ENCODE data around the gene NAT16.

NAT16 gene

GRCh38 chr7:101125989-101126650 lies 54.0 kb downstream of the NAT16 start:
- Histone ChIP-seq H2AFZ (ENCODE audit: low read depth, low read length) (no peak overlapping the region), H4K20me1 (ENCODE audit: insufficient read depth, low read length) (0 out of 2 replicates have a peak, but pooled peaks cover 3% of the 10 kb centered on the region), H3K36me3 (ENCODE audit: insufficient read depth, low read length) (no peaks in the 10 kb centered on the region), H3K4me3 (ENCODE audit: low read depth in 1 of 2, low read length in 2 of 2) (peak overlapping the region in 1 of 2 experiments; percentile 42; a peak in 1 of 4 replicates), H3K79me2 (ENCODE audit: insufficient read depth, low read length) (no peaks in the 10 kb centered on the region), H3K9ac (ENCODE audit: low read depth, low read length) (peak overlapping the region; percentile 20; the same call in 1 of the 2 replicates), H3K4me1 (ENCODE audit: insufficient read depth, low read length) (peaks cover 37% of the 10 kb centered on the region), H3K27ac (ENCODE audit: low read length) (no peak overlapping the region; the same call in 1 of the 2 replicates), H3K9me3 (ENCODE audit: insufficient read depth, low read length, severe bottlenecking) (no peaks in the 10 kb centered on the region), H3K4me2 (ENCODE audit: insufficient read depth, low read length) (peak overlapping the region; percentile 61), H3K27me3 (ENCODE audit: insufficient read depth, low read length, poor library complexity) (no peaks in the 10 kb centered on the region)
- ATAC-seq (ENCODE audit: insufficient read depth, low read depth), result no peak
- TF ChIP-seq, protein P1, sequence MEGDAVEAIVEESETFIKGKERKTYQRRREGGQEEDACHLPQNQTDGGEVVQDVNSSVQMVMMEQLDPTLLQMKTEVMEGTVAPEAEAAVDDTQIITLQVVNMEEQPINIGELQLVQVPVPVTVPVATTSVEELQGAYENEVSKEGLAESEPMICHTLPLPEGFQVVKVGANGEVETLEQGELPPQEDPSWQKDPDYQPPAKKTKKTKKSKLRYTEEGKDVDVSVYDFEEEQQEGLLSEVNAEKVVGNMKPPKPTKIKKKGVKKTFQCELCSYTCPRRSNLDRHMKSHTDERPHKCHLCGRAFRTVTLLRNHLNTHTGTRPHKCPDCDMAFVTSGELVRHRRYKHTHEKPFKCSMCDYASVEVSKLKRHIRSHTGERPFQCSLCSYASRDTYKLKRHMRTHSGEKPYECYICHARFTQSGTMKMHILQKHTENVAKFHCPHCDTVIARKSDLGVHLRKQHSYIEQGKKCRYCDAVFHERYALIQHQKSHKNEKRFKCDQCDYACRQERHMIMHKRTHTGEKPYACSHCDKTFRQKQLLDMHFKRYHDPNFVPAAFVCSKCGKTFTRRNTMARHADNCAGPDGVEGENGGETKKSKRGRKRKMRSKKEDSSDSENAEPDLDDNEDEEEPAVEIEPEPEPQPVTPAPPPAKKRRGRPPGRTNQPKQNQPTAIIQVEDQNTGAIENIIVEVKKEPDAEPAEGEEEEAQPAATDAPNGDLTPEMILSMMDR (IDR thresholded peaks at IDR 0.05; ENCODE audit: borderline replicate concordance, extremely low read depth, low read length, poor library complexity, severe bottlenecking), result no peak
- TF ChIP-seq EZH2 (IDR thresholded peaks at IDR 0.05; ENCODE audit: borderline replicate concordance, low read depth, low read length, severe bottlenecking), result no peak
- no peak for DNase-seq

DNA sequence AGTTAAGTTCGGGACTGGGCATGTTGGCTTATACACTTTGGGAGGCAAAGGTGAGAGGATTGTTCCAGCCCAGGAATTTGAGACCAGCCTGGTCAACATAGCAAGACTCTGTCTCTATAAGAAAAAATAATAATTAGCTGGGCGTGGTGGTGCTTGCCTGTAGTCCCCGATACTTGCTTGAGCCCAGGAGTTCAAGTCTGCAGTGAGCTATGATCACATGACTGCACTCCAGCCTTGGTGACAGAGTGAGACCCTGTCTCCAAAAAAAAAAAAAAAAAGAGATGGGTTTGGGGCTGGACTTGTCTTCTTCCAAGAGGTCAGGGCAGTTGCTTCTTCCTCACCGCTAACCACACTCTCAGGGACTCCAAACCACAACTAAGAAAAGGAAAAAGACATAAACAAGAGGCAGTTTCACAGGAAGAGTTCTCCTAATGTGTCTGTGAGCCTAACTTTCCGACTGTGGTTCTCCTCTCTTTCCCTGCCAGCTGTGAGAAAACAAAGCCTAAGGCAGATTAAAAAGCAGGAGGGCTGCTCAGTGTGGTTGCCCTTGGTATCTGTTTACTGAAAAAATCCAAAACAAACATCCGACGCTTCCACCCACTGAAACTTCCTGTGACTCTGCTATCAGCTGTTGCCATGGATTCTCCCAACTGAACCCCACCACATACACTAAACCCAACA lies 55.6 kb downstream of the NAT16 start:
- Histone ChIP-seq H3K4me2 (ENCODE audit: insufficient read depth, low read length) (peak overlapping the region; percentile 47), H2AFZ (ENCODE audit: low read depth, low read length) (no peak overlapping the region), H3K36me3 (ENCODE audit: insufficient read depth, low read length) (no peaks in the 10 kb centered on the region), H3K27me3 (ENCODE audit: insufficient read depth, low read length, poor library complexity) (no peaks in the 10 kb centered on the region), H3K4me3 (ENCODE audit: low read depth in 1 of 2, low read length in 2 of 2) (0 out of 4 replicates have a peak overlapping the region, but pooled peaks of 1 of the 2 experiments have one; percentile 15), H3K9me3 (ENCODE audit: insufficient read depth, low read length, severe bottlenecking) (no peaks in the 10 kb centered on the region), H3K79me2 (ENCODE audit: insufficient read depth, low read length) (no peaks in the 10 kb centered on the region), H3K27ac (ENCODE audit: low read length) (peak overlapping the region; percentile 75), H3K4me1 (ENCODE audit: insufficient read depth, low read length) (peaks cover 37% of the 10 kb centered on the region), H3K9ac (ENCODE audit: low read depth, low read length) (peak overlapping the region; percentile 23; the same call in 1 of the 2 replicates), H4K20me1 (ENCODE audit: insufficient read depth, low read length) (0 out of 2 replicates have a peak, but pooled peaks cover 3% of the 10 kb centered on the region)
- no peak for TF ChIP-seq EZH2 (IDR thresholded peaks at IDR 0.05; ENCODE audit: borderline replicate concordance, low read depth, low read length, severe bottlenecking)
- TF ChIP-seq, protein P1 (IDR thresholded peaks at IDR 0.05; ENCODE audit: borderline replicate concordance, extremely low read depth, low read length, poor library complexity, severe bottlenecking), result no peak
- DNase-seq, result peak; percentile 59
- peak; percentile 39 for ATAC-seq (ENCODE audit: insufficient read depth, low read depth)

DNA sequence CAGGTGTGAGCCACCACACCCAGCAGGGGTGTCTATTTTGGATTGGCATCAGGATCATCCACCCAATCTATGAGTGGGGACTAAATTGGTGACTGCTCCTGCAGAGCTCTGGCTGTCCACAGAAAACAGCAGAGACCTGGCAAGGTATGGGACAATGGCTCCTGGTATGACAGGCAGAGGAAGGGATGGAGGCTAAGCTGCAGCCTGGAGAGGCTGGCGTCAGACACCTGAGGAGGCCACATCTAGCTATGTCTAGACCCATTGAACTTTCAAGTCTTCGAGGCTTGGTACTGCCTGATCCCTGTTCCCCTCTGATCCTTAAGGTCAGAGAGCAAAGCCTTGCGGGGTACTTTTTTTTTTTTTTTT lies 56.4 kb downstream of the NAT16 start:
- no peak overlapping the region for H3K27ac ChIP-seq (ENCODE audit: low read length)
- H3K79me2 ChIP-seq (ENCODE audit: insufficient read depth, low read length), result no peaks in the 10 kb centered on the region
- 0 out of 2 replicates have a peak, but pooled peaks cover 3% of the 10 kb centered on the region for H4K20me1 ChIP-seq (ENCODE audit: insufficient read depth, low read length)
- H2AFZ ChIP-seq (ENCODE audit: low read depth, low read length), result no peak overlapping the region
- H3K27me3 ChIP-seq (ENCODE audit: insufficient read depth, low read length, poor library complexity), result no peaks in the 10 kb centered on the region
- DNase-seq (no peak), ATAC-seq (ENCODE audit: insufficient read depth, low read depth) (no peak)
- no peak for TF ChIP-seq EZH2 (IDR thresholded peaks at IDR 0.05; ENCODE audit: borderline replicate concordance, low read depth, low read length, severe bottlenecking)
- no peaks in the 10 kb centered on the region for H3K9me3 ChIP-seq (ENCODE audit: insufficient read depth, low read length, severe bottlenecking)
- no peak overlapping the region for H3K9ac ChIP-seq (ENCODE audit: low read depth, low read length)
- H3K36me3 ChIP-seq (ENCODE audit: insufficient read depth, low read length), result no peaks in the 10 kb centered on the region
- H3K4me1 ChIP-seq (ENCODE audit: insufficient read depth, low read length), result peaks cover 37% of the 10 kb centered on the region
- H3K4me3 ChIP-seq (ENCODE audit: low read depth in 1 of 2, low read length in 2 of 2), result no peak overlapping the region
- no peak overlapping the region for H3K4me2 ChIP-seq (ENCODE audit: insufficient read depth, low read length)

Measured in DND-41 (cell line).